GM03348 (cell line): ENCODE measurements around the gene PAPLN.

Experiments
- DNase-seq: peaks from one replicate; pipeline ENCODE4 v3.0.0; 2012; ENCODE audit warnings: low spot score

The PAPLN gene

GRCh38 chr14:73261075-73261474 is 23.8 kb downstream of the PAPLN start:
- no peak for DNase-seq

DNA sequence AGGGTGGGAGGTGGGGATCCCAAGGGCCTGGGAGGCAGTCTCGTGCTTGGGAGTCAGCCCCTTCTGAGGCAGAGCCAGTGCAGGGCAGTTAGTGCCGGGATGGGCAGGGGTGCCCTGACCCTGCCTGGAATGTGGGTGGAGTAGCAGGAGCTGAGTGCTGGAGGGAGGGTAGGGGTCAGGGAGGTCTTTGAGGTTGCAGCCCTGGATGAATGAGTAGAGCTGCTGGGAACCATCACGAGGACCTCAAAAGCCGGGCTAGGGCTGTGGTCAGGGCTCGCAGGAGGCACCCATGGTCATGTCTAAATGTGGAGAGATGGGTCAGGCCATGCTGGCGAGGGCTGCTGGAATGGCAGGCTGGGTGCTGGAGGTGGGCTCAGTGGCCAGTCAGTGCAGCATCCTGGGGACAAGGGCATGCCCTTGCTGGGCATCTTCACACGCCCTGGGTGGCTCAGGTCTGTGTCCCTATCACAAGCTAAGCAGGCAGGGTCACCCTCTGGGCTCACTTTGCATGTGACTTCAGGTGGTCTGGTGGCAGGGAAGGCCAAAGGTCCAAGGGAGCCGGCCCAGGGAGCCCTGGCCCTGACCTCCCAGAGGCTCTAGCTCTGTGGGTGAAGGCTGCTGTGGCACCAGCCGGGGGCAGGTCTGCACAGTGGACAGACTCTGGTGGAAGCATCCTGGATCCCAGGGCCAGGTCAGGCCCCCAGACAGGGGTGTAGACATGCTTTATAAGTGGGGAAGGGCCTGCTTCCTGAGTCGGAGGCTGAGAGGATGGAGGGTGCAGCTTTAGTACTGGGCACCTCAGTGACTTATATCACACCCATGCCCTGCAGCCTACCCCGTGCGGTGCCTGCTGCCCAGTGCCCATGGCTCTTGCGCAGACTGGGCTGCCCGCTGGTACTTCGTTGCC is 24.5 kb downstream of the PAPLN start:
- DNase-seq, result no peak

DNA sequence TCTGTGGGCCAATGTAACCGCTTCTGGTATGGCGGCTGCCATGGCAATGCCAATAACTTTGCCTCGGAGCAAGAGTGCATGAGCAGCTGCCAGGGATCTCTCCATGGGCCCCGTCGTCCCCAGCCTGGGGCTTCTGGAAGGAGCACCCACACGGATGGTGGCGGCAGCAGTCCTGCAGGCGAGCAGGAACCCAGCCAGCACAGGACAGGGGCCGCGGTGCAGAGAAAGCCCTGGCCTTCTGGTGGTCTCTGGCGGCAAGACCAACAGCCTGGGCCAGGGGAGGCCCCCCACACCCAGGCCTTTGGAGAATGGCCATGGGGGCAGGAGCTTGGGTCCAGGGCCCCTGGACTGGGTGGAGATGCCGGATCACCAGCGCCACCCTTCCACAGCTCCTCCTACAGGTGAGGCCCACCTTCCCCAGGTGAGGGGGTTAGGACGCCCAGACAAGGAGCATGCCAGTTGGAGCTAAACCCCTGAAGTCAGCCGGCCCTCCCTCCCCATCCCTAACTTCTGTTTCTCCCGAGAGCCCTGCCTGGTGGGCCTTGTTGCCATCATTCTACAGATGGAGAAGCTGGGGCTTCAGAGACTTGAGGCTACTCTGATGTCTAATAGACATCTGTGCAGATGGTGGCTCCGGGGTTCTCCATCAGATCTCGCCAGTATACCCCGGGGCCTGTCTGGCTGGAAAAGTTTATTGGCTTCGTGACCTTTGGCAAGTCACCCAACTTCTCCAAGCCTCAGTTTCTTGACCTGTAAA is 25.3 kb downstream of the PAPLN start:
- no peak for DNase-seq

DNA sequence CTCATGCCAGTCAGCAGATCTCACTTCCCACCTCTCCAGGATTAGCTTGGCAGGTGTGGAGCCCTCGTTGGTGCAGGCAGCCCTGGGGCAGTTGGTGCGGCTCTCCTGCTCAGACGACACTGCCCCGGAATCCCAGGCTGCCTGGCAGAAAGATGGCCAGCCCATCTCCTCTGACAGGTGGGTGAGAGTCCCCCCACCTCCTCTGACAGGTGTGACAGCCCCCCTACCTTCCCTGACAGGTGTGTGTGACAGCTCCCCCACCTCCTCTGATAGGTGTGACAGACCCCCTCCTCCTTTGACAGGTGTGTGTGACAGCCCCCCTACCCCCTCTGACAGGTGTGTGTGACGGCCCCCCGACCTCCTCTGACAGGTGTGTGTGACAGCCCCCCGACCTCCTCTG is 26.3 kb downstream of the PAPLN start:
- no peak for DNase-seq

DNA sequence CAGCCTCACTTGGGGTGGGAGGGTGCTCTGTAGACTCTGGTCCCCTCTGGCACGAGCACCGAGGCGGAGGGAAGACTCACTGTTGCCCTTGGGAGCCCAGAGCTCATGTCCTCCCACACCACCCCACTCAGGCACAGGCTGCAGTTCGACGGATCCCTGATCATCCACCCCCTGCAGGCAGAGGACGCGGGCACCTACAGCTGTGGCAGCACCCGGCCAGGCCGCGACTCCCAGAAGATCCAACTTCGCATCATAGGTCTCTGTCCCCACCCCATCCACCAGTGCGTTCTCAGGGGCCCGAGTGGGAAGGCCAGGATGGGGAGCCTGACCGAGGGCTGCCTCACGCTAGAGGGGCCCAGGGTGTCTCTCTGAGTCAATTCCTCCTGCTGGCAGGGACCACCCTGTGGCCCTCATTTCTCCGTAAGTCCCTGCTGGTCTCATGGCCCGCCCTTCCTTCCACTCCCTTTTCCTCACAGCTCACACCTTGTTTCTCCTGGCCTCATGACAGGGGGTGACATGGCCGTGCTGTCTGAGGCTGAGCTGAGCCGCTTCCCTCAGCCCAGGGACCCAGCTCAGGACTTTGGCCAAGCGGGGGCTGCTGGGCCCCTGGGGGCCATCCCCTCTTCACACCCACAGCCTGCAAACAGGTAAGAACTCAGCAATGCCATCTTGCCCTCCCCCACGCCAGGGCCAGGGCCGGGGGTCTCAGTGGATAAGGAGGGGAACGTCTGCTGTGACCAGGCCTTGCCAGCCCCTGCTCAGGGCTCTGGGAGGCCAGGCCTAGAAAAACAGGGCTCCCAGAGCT is 27.0 kb downstream of the PAPLN start:
- no peak for DNase-seq

GRCh38 chr14:73264885-73265720 is 27.8 kb downstream of the PAPLN start:
- DNase-seq, result no peak

GRCh38 chr14:73265721-73266046 is 28.4 kb downstream of the PAPLN start:
- no peak for DNase-seq

DNA sequence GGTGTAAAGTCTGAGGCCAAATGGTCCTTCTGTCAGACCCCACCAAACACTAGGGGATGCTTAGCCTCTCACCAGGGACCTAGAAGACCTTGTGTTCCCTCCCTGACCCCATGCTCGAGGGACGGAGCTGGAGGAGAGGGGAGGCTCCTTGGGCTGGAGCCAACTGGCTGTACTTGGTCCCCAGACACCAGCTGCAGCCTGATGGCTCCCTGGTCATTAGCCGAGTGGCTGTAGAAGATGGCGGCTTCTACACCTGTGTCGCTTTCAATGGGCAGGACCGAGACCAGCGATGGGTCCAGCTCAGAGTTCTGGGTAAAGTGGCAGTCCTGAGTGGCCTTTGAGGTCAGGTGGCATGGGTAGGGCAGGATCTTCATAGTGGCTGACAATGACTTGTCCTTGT is 29.0 kb downstream of the PAPLN start:
- no peak for DNase-seq

GRCh38 chr14:73267474-73267873 is 30.2 kb downstream of the PAPLN start:
- DNase-seq, result peak; percentile 4

- DNase-seq, result peak; percentile 14
These were observed 32.6 kb downstream of the PAPLN start for GRCh38 chr14:73269729-73270531.

- DNase-seq, result no peak
These were observed 35.1 kb downstream of the PAPLN start for GRCh38 chr14:73272393-73272792.

- no peak for DNase-seq
These were observed 36.5 kb downstream of the PAPLN start for GRCh38 chr14:73273799-73274198.

DNA sequence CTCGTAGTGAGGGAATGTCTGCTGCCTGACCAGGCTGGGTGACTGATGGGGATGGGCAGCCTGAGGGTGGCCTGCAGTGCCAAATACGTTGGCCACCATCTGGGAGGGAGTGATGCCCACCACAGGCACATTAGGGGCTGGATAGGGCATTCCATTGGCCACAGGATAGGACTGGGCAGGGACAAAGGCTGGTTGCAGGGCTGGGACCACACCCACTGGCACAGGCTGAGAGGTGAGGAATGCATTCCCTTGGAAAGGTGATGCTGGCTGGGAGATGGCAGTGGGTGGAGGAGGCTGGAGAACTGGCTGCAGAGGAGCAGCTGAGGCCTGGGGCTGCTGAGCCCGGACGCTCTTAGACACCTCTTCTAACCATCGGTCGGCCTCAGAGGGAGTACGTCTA is 39.5 kb downstream of the PAPLN start:
- no peak for DNase-seq

DNA sequence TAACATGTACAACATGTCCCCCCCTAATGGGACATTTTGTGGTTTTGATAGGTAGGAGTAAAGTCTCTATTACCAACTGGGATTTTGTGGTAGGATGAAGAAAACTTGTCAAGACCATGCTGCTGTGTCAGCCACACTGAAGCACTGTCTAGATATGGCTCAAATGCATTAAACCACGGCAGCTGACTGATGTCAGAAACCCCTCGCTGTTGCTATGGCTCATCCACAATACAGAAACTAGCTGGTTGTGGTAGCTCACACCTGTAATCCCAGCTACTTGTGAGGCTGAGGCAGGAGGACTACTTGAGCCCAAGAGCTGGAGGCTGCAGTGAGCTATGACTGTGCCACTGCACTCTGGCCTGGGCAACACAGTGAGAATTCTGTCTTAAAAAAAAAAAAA is 40.1 kb downstream of the PAPLN start:
- no peak for DNase-seq

DNA sequence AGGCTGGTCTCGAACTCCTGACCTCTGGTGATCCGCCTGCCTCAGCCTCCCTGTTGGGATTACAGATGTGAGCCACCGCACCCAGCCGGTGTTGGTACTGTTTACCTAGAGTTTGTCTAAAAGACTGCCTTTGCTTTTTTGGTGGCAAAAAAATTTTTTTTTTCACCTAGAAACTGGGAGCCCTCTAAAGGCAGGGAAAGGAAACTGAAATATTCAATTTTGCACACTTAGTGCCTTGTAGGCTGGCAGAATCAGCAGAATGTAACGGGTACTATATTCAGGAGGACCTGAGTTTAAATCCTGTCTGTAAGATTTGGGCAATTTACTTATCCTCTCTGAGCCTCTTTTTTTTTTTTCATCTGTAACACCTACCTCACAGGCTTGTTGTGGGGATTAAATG is 43.6 kb downstream of the PAPLN start:
- no peak for DNase-seq

DNA sequence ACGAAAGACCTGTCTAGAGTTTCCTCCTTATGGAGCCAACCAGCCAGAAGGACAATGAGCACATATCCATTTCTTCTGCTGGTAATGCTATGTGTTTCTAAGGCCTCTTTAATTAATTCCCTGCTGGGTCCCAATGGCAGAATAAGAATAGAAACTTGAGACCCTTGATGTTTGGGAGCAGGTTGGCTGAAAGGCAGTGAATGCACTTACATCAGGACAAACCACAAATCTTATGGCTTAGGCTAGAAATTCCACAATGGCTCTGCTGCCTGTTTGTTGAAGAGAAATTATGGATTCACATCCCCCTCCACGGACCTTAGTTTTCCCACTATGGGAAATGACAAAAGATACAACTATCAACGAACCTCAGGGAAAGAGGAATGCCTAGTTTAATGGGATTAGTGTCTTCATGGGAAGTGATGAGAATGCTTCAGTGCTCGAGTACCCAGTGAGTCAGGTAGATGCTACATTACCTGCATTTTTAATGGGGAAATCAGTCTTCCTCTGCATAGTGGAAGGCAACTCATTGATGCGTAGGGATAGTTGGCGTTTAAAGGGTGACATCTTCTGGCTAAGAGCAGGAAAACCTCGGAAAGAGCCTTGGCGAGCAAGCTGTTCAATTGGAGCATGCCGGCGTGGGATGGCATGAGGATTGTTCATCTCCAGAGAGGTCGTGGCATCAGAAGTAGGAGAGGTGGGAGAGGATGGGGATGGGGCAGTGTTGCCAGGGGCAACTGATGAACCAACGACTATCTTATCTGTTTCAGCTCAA is 46.5 kb downstream of the PAPLN start:
- DNase-seq, result no peak

DNA sequence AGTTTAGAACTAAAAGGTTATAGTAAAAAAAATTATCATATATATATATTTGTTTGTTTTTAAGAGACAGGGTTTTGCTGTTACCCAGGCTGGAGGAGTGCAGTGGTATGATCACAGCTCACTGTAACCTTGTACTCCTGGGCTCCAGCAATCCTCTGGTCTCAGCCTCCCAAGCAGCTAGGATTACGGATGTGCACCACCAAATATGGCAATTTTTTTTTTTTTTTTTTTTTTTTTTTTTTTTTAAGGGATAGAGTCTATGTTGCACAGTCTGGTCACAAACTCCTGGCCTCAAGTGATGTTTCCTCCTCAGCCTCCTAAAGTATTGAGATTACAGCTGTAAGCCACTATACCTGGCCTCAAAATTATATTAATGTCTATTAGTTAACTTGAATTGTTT is 48.7 kb downstream of the PAPLN start:
- no peak for DNase-seq

DNA sequence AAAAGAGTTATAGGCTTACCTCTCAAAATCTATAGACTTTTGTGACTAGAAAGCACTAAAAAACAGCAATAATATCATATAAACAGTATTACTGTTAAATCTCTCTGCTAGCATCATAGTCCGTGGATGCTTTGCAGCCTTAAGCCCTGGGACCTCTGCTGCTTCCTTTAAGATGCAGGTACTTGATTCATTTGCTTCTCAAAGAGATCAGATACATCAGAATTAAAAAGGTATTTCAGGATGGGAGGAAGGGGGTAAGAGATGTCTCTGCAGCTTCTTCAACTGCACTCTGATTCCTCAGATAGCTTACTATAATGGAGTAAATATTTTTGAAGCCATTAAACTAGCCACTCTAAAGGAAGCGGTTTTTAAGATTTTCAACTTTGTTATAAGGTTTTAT is 49.3 kb downstream of the PAPLN start:
- no peak for DNase-seq

DNA sequence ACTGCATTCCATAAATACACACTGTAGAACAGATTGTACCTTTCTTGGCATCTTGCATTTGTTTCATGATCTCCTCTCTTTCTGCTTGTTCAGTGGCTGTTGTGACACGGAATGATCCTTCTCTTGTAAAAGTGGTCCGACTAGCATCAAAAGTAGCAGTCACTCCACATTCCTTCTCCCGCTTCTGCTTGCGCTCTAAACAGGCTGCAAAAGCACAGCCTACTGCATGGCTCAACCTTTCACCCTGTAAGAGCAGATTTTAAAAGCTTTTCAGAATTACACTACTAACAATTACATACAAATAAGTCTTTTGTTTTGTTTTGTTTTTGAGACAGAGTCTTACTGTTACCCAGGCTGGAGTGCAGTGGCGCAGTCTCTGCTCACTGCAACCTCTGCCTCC is 49.8 kb downstream of the PAPLN start:
- no peak for DNase-seq

GRCh38 chr14:73289308-73289707 is 52.0 kb downstream of the PAPLN start:
- DNase-seq, result no peak
